ENCODE results near the gene RBM6.
A peak's percentile ranks its signal among the peaks of the same experiment; 100 is the strongest.
"Not testable (repeated sequence)": the region's sequence is repeated elsewhere in the genome, so short reads cannot be mapped to it uniquely, and the experiment has no call there.

Gene RBM6

GRCh38 chr3:49928481-49929017, 11.4 kb upstream of the RBM6 start:
- Mint-ChIP-seq H3K4me1 (ENCODE audit: low read depth) (peaks cover 18% of the 10 kb centered on the region), H3K9me3 (no peaks in the 10 kb centered on the region), H3K27ac (no peak overlapping the region), H3K27me3 (ENCODE audit: low read depth) (no peaks in the 10 kb centered on the region), H3K4me3 (peak overlapping the region; percentile 86), H3K36me3 (ENCODE audit: low read depth) (no peaks in the 10 kb centered on the region)
- no peak for DNase-seq (ENCODE audit: low spot score)

DNA sequence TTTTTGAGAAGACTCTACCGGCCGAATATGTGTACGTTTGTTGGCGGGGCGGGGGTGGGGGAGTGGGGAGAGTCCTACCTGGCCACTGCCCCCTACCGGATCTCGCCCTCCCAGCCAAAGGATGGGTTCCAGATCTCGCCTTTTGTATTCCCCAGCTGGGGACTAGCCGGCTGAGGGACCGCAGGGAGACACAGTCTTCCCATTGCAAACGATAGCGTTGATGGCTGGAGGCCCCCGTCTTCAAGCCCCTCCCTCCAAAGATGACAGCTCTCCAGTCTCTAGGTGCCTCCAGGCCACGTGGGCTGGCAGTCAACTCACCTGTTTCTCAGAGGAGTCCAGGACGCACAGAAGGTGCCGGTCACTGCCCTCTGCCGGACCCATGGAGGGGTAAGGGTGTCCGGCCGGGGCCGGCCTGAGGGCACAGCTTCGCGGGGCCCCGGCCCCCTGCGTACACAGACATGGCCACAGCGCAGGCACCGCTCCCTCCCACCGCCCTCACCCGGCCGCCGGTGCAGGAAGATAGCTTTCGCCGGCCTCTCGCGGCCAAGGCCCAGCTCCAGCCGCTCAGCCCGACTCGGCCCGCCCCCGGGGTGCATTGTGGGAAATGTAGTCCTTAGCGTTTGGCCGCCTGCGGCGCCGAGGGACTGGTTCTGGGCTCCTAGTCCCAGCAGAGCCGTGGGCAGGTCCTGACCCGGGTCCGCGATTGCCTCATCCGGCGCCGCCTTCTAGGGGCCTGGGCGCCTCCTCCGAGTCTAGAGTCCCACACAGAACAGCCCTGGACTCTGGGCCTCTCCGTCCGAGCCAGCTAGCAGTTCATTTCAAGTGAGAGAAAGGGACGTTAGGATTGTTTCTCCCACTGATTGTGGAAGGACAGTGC, 10.4 kb upstream of the RBM6 start, which contains the start of gene MON1A:
Gene MON1A, minus strand, starts transcription at position 521 of the 877 bp plus-strand sequence. CDS start 16,465 bp downstream, outside the sequence.
- peak within 1 kb of the TSS; percentile 86 for H3K4me3 Mint-ChIP-seq
- no peaks in the 10 kb centered on the region for H3K27me3 Mint-ChIP-seq (ENCODE audit: low read depth)
- H3K9me3 Mint-ChIP-seq: no peaks in the 10 kb centered on the region
- H3K36me3 Mint-ChIP-seq (ENCODE audit: low read depth): no peaks in the 10 kb centered on the region
- H3K4me1 Mint-ChIP-seq (ENCODE audit: low read depth): peaks cover 18% of the 10 kb centered on the region
- DNase-seq (ENCODE audit: low spot score): peak; percentile 93
- peak within 1 kb of the TSS; percentile 74 for H3K27ac Mint-ChIP-seq

DNA sequence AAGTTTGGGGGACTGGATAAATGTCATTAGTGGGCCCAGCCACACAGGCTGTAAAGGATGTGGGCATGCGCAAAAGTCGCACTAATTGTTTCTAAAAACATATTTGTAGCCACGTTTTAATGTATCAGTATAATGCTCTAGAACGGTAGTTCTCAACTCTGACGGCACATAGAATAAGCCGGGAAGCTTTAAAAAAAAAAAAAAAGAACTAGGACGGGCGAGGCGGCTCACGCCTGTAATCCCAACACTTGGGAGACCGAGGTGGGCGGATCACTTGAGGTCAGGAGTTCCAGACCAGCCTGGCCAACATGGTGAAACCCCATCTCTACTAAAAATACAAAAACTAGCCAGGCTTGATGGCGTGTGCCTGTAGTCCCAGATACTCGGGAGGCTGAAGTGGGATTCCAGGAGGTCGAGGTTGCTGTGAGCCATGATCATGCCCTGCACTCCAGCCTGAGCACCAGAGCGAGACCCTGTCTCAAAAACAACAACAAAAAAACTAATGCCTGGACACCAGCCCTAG, 9.7 kb upstream of the RBM6 start:
- H3K4me3 Mint-ChIP-seq: peak overlapping the region; percentile 86
- no peak for DNase-seq (ENCODE audit: low spot score)
- no peaks in the 10 kb centered on the region for H3K9me3 Mint-ChIP-seq
- peak overlapping the region; percentile 74 for H3K27ac Mint-ChIP-seq
- H3K4me1 Mint-ChIP-seq (ENCODE audit: low read depth): peaks cover 18% of the 10 kb centered on the region
- no peaks in the 10 kb centered on the region for H3K36me3 Mint-ChIP-seq (ENCODE audit: low read depth)
- no peaks in the 10 kb centered on the region for H3K27me3 Mint-ChIP-seq (ENCODE audit: low read depth)

DNA sequence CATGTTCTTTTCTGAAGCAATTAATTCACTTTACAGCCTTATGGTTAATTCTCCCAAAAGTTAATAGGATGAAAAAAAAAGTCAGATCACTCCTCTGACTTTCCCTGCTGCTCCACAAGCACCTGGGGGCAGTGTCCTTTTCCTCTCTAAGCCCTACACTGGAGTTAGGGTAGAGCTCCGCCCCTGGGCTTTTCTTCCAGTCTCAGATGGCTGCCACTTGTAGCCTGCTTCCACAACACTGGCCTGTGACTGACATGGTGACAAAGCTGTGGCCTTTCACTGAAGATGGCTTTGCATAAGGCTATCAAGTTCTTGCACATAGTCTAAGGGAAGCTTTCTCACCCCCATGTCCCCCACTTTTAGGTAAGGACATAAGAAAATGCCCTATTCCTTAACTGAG, 9.0 kb upstream of the RBM6 start:
- Mint-ChIP-seq H3K27ac (no peak overlapping the region), H3K9me3 (no peaks in the 10 kb centered on the region), H3K36me3 (ENCODE audit: low read depth) (no peaks in the 10 kb centered on the region), H3K27me3 (ENCODE audit: low read depth) (no peaks in the 10 kb centered on the region), H3K4me1 (ENCODE audit: low read depth) (peaks cover 16% of the 10 kb centered on the region), H3K4me3 (peak overlapping the region; percentile 34)
- no peak for DNase-seq (ENCODE audit: low spot score)

DNA sequence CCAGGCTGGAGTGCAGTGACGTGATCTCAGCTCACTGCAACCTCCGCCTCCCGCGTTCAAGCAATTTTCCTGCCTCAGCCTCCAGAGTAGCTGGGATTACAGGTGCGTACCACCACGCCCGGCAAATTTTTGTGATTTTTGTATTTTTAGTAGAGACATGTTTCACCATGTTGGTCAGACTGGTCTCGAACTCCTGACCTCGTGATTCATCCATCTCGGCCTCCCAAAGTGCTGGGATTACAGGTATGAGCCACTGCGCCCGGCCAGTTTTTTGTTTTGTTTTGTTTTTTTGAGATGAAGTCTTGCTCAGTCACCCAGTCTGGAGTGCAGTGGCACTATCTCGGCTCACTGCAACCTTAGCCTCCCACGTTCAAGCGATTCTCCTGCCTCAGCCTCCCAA, 7.7 kb upstream of the RBM6 start:
- DNase-seq (ENCODE audit: low spot score); H3K27me3 Mint-ChIP-seq (ENCODE audit: low read depth); H3K27ac Mint-ChIP-seq; H3K9me3 Mint-ChIP-seq; H3K36me3 Mint-ChIP-seq (ENCODE audit: low read depth); H3K4me3 Mint-ChIP-seq: not testable (repeated sequence)
- peaks cover 15% of the 10 kb centered on the region for H3K4me1 Mint-ChIP-seq (ENCODE audit: low read depth)

DNA sequence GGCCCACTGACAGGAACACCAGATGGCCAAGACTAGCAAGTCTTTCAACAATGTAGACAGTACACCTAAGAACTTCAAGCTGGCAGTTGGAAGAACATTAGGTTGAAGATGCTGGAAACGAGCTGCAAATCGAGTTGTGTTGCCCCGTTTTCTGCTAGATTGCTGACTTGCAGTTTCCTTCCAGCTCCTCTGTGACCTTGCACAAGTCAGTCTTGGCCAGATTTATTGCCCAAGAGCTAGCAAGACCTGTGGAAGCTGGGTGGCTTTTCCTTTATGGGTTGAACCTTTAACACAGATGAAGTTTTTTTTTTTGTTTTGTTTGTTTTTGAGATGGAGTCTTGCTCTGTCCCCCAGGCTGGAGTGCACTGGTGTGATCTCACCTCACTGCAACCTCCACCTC, 2.9 kb upstream of the RBM6 start:
- Mint-ChIP-seq H3K4me1 (ENCODE audit: low read depth) (peaks cover 10% of the 10 kb centered on the region), H3K36me3 (ENCODE audit: low read depth) (peaks cover 8% of the 10 kb centered on the region), H3K4me3 (no peak overlapping the region), H3K27me3 (ENCODE audit: low read depth) (no peaks in the 10 kb centered on the region), H3K27ac (no peak overlapping the region), H3K9me3 (no peaks in the 10 kb centered on the region)
- no peak for DNase-seq (ENCODE audit: low spot score)

GRCh38 chr3:49940667-49941249, 808 bp downstream of the RBM6 start:
- Mint-ChIP-seq H3K9me3 (no peaks in the 10 kb centered on the region), H3K27me3 (ENCODE audit: low read depth) (no peaks in the 10 kb centered on the region), H3K27ac (peak overlapping the region; percentile 96), H3K4me1 (ENCODE audit: low read depth) (peaks cover 17% of the 10 kb centered on the region), H3K4me3 (peak overlapping the region; percentile 96), H3K36me3 (ENCODE audit: low read depth) (peaks cover 23% of the 10 kb centered on the region)
- no peak for DNase-seq (ENCODE audit: low spot score)

DNA sequence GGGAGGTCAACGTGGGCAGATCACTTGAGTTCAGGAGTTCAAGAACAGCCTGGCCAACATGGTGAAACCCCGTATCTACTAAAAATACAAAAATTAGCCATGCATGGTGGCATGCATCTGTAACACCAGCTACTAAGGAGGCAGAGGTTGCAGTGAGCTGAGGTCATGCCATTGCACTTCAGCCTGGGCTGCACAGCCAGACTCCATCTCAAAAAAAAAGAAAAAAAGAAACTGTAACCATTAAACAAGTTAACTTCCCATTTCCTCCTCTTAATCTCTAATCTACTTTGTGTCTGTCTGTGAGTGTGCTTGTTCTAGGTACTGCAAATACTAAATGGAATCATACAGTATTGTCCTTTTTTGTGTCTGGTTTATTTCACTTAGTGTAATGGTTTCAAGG, 2.7 kb downstream of the RBM6 start:
- peak overlapping the region; percentile 51 for H3K4me3 Mint-ChIP-seq
- H3K27me3 Mint-ChIP-seq (ENCODE audit: low read depth): no peaks in the 10 kb centered on the region
- peaks cover 20% of the 10 kb centered on the region for H3K4me1 Mint-ChIP-seq (ENCODE audit: low read depth)
- no peaks in the 10 kb centered on the region for H3K9me3 Mint-ChIP-seq
- peaks cover 32% of the 10 kb centered on the region for H3K36me3 Mint-ChIP-seq (ENCODE audit: low read depth)
- no peak overlapping the region for H3K27ac Mint-ChIP-seq
- no peak for DNase-seq (ENCODE audit: low spot score)

GRCh38 chr3:49952924-49953323, 13.0 kb downstream of the RBM6 start:
- Mint-ChIP-seq H3K4me1 (ENCODE audit: low read depth) (peaks cover 6% of the 10 kb centered on the region), H3K36me3 (ENCODE audit: low read depth) (peaks cover 8% of the 10 kb centered on the region), H3K9me3 (no peaks in the 10 kb centered on the region), H3K27me3 (ENCODE audit: low read depth) (no peaks in the 10 kb centered on the region), H3K27ac (no peak overlapping the region), H3K4me3 (no peak overlapping the region)
- DNase-seq (ENCODE audit: low spot score): no peak

DNA sequence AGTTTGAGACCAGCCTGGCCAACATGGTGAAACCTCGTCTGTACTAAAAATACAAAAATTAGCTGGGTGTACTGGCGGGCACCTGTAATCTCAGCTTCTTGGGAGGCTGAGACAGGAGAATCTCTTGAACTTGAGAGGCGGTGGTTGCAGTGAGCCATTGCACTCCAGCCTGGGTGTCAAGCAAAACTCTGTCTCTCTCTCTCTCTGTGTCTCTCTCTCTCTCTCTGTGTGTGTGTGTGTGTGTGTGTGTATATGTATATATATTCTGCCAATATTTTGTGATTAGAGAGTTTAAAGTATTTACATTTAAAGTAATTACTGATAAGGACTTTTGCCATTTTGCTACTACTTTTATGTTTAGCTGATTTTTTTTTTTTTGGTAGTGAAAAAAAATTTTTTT, 15.7 kb downstream of the RBM6 start:
- no peak overlapping the region for H3K27ac Mint-ChIP-seq
- H3K4me3 Mint-ChIP-seq: no peak overlapping the region
- H3K27me3 Mint-ChIP-seq (ENCODE audit: low read depth): no peaks in the 10 kb centered on the region
- H3K36me3 Mint-ChIP-seq (ENCODE audit: low read depth): peaks cover 15% of the 10 kb centered on the region
- peaks cover 8% of the 10 kb centered on the region for H3K4me1 Mint-ChIP-seq (ENCODE audit: low read depth)
- no peak for DNase-seq (ENCODE audit: low spot score)
- no peaks in the 10 kb centered on the region for H3K9me3 Mint-ChIP-seq

GRCh38 chr3:49966233-49966942, 26.4 kb downstream of the RBM6 start:
- DNase-seq (ENCODE audit: low spot score): no peak
- Mint-ChIP-seq H3K36me3 (ENCODE audit: low read depth) (peaks cover 3% of the 10 kb centered on the region), H3K9me3 (no peaks in the 10 kb centered on the region), H3K27me3 (ENCODE audit: low read depth) (no peaks in the 10 kb centered on the region), H3K27ac (no peak overlapping the region), H3K4me3 (no peak overlapping the region), H3K4me1 (ENCODE audit: low read depth) (no peaks in the 10 kb centered on the region)

GRCh38 chr3:49967291-49967690, 27.3 kb downstream of the RBM6 start:
- H3K36me3 Mint-ChIP-seq (ENCODE audit: low read depth): peaks cover 7% of the 10 kb centered on the region
- H3K27ac Mint-ChIP-seq: no peak overlapping the region
- no peak for DNase-seq (ENCODE audit: low spot score)
- H3K9me3 Mint-ChIP-seq: no peaks in the 10 kb centered on the region
- no peaks in the 10 kb centered on the region for H3K4me1 Mint-ChIP-seq (ENCODE audit: low read depth)
- H3K4me3 Mint-ChIP-seq: no peak overlapping the region
- H3K27me3 Mint-ChIP-seq (ENCODE audit: low read depth): no peaks in the 10 kb centered on the region

GRCh38 chr3:49968346-49968745, 28.4 kb downstream of the RBM6 start:
- no peaks in the 10 kb centered on the region for H3K9me3 Mint-ChIP-seq
- no peaks in the 10 kb centered on the region for H3K27me3 Mint-ChIP-seq (ENCODE audit: low read depth)
- no peak overlapping the region for H3K4me3 Mint-ChIP-seq
- H3K36me3 Mint-ChIP-seq (ENCODE audit: low read depth): peaks cover 11% of the 10 kb centered on the region
- H3K27ac Mint-ChIP-seq: no peak overlapping the region
- no peaks in the 10 kb centered on the region for H3K4me1 Mint-ChIP-seq (ENCODE audit: low read depth)
- no peak for DNase-seq (ENCODE audit: low spot score)

GRCh38 chr3:49972656-49973055, 32.7 kb downstream of the RBM6 start:
- Mint-ChIP-seq H3K27me3 (ENCODE audit: low read depth) (no peaks in the 10 kb centered on the region), H3K27ac (no peak overlapping the region), H3K4me1 (ENCODE audit: low read depth) (no peaks in the 10 kb centered on the region), H3K9me3 (no peaks in the 10 kb centered on the region), H3K4me3 (no peak overlapping the region), H3K36me3 (ENCODE audit: low read depth) (peaks cover 17% of the 10 kb centered on the region)
- no peak for DNase-seq (ENCODE audit: low spot score)

Measured in T-helper 2 cell treated with Interferon-gamma antibody and Interleukin-4, amounts not matched to agents 5 μg/mL and 100 μg/mL, for 36 hours (primary cell).